ENCODE measurements around the gene INPP5A.

DNA sequence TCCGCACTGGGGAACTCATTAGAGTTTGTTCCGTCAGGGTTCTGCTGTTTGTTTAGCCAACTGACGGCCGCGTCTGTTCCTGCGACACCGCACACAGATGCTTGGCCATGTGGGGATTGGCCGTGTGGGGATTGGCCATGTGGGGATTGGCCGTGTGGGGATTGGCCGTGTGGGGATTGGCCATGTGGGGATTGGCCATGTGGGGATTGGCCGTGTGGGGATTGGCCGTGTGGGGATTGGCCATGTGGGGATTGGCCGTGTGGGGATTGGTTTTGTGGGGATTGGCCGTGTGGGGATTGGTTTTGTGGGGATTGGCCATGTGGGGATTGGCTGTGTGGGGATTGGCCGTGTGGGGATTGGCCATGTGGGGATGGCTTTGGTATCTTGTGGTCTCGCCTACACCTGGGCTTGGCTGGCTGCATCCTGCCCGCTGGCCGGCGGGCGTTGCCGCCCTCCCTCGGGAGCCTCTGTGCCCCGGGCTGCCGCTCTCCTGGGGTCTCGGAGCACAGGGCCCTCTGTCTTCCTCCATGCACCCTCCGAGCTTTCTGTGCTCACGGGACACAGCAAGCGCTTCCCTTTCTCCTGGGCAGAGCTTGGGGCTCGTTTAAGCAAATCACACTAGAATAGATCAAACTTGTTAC is 185.9 kb downstream of the INPP5A start:
- no peak for TF ChIP-seq SMC3 (IDR thresholded peaks at IDR 0.05; ENCODE audit: borderline replicate concordance, low read length)
- TF ChIP-seq, protein P1, sequence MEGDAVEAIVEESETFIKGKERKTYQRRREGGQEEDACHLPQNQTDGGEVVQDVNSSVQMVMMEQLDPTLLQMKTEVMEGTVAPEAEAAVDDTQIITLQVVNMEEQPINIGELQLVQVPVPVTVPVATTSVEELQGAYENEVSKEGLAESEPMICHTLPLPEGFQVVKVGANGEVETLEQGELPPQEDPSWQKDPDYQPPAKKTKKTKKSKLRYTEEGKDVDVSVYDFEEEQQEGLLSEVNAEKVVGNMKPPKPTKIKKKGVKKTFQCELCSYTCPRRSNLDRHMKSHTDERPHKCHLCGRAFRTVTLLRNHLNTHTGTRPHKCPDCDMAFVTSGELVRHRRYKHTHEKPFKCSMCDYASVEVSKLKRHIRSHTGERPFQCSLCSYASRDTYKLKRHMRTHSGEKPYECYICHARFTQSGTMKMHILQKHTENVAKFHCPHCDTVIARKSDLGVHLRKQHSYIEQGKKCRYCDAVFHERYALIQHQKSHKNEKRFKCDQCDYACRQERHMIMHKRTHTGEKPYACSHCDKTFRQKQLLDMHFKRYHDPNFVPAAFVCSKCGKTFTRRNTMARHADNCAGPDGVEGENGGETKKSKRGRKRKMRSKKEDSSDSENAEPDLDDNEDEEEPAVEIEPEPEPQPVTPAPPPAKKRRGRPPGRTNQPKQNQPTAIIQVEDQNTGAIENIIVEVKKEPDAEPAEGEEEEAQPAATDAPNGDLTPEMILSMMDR (IDR thresholded peaks at IDR 0.05 in 2 of 3, conservative IDR thresholded peaks at IDR 0.05 in 1 of 3; ENCODE audit: control insufficient read depth in 2 of 3, extremely low read depth in 1 of 3, insufficient read depth in 1 of 3, low read depth in 3 of 3, low read length in 3 of 3), result no peak
- TF ChIP-seq YY1 (IDR thresholded peaks at IDR 0.05; ENCODE audit: low read depth, low read length), result no peak
- no peak for TF ChIP-seq SREBF1 (IDR thresholded peaks at IDR 0.05; ENCODE audit: low read length)
- no peak for TF ChIP-seq BCL3 (IDR thresholded peaks at IDR 0.05; ENCODE audit: borderline replicate concordance, insufficient read depth, low read depth, low read length, poor library complexity, severe bottlenecking)
- no peak for TF ChIP-seq WRNIP1 (IDR thresholded peaks at IDR 0.05; ENCODE audit: borderline replicate concordance, low read depth, low read length)

All from GM12878 (cell line).